K562 (cell line): ENCODE data around the gene FOXJ2. TPM values are rescaled to one million over a fixed set of nuclear protein-coding genes. Genes with fewer than 3 reads are reported as not detected.

ENCODE experiments used
- BHLHE40 ChIP-seq: IDR thresholded peaks from 2 replicates; pipeline ENCODE4 v1.6.1; 2011; ENCODE audit warnings: low read length, improper control_type of control experiment
- BRD4 ChIP-seq: fragments of 200-600 bp; sonication (generic); IDR thresholded peaks from 2 replicates; pipeline ENCODE4 v1.6.1; 2017; ENCODE audit warnings: inconsistent platforms
- CBFB ChIP-seq: sonication (generic); formaldehyde crosslinking; IDR thresholded peaks from 2 replicates; pipeline ENCODE4 v1.4.0; 2020; ENCODE audit warnings: mild to moderate bottlenecking, missing genetic modification reagents
- CHCHD3 ChIP-seq: fragments of 250-450 bp; sonication (Bioruptor Pico); IDR thresholded peaks from 2 replicates; pipeline ENCODE4 v2.1.2; 2022; ENCODE audit warnings: mild to moderate bottlenecking
- CXXC5 ChIP-seq: fragments of 250-450 bp; sonication (Bioruptor Pico); IDR thresholded peaks from 2 replicates; pipeline ENCODE4 v1.8.0; 2022; ENCODE audit warnings: inconsistent platforms, mild to moderate bottlenecking, moderate library complexity
- DLX4 ChIP-seq: fragments of 250-450 bp; sonication (Bioruptor Pico); IDR thresholded peaks from 2 replicates; pipeline ENCODE4 v1.6.1; 2021; ENCODE audit warnings: mild to moderate bottlenecking
- EP400 ChIP-seq: fragments of 450-650 bp; IDR thresholded peaks from 2 replicates; pipeline ENCODE4 v1.6.1; 2017; ENCODE audit warnings: antibody characterized with exemption, mild to moderate bottlenecking, moderate library complexity
- JUN ChIP-seq, 2 experiments: sonication (generic) in 1 of 2; formaldehyde crosslinking in 1 of 2; IDR thresholded peaks; 2 replicates each; pipeline versions ENCODE4 v1.6.1 to v1.8.0; 2012 to 2022; ENCODE audit warnings: borderline replicate concordance in 2 of 2, mild to moderate bottlenecking in 2 of 2, improper control_type of control experiment in 1 of 2, low read depth in 1 of 2, low read length in 1 of 2, missing genetic modification reagents in 1 of 2
- MAX ChIP-seq: sonication (generic); formaldehyde crosslinking; IDR thresholded peaks from 2 replicates; pipeline ENCODE4 v1.9.0; 2022; ENCODE audit warnings: mild to moderate bottlenecking, missing genetic modification reagents
- MEF2A ChIP-seq: IDR thresholded peaks from 2 replicates; pipeline ENCODE4 v1.6.1; 2011; ENCODE audit warnings: low read depth, mild to moderate bottlenecking, low read length, moderate library complexity; ENCODE audit not compliant: control insufficient read depth
- MEIS2 ChIP-seq: fragments of 450-650 bp; IDR thresholded peaks from 2 replicates; pipeline ENCODE4 v1.6.1; 2014; ENCODE audit warnings: mild to moderate bottlenecking; ENCODE audit not compliant: partially characterized antibody
- MTA2 ChIP-seq: fragments of 450-650 bp; IDR thresholded peaks from 2 replicates; pipeline ENCODE4 v1.6.1; 2016; ENCODE audit warnings: low read depth
- NBN ChIP-seq: fragments of 450-650 bp; IDR thresholded peaks from 2 replicates; pipeline ENCODE4 v1.6.1; 2016; ENCODE audit warnings: low read depth, mild to moderate bottlenecking
- NUFIP1 ChIP-seq: fragments of 450-650 bp; IDR thresholded peaks from 2 replicates; pipeline ENCODE4 v1.6.1; 2018; ENCODE audit not compliant: partially characterized antibody
- PCBP1 ChIP-seq: fragments of 200-400 bp; formaldehyde crosslinking; IDR thresholded peaks from 2 replicates; pipeline ENCODE4 v1.6.1; 2018; ENCODE audit warnings: mild to moderate bottlenecking, low read depth, low read length; ENCODE audit not compliant: poor library complexity, severe bottlenecking
- PCBP2 ChIP-seq: fragments of 200-400 bp; formaldehyde crosslinking; IDR thresholded peaks from 2 replicates; pipeline ENCODE4 v1.6.1; 2018; ENCODE audit warnings: low read length, low read depth, mild to moderate bottlenecking, moderate library complexity; ENCODE audit not compliant: poor library complexity, severe bottlenecking
- POLR2A ChIP-seq: fragments of 450-650 bp; conservative IDR thresholded peaks from 2 replicates; pipeline ENCODE4 v1.6.1; 2016
- RAD51 ChIP-seq: fragments of 450-650 bp; IDR thresholded peaks from 2 replicates; pipeline ENCODE4 v1.7.1; 2016; ENCODE audit warnings: low read depth, mild to moderate bottlenecking, borderline replicate concordance
- SMAD1 ChIP-seq: fragments of 150-350 bp; IDR thresholded peaks from 2 replicates; pipeline ENCODE4 v1.6.1; 2014; ENCODE audit warnings: low read length, low read depth; ENCODE audit not compliant: partially characterized antibody
- SMARCE1 ChIP-seq: fragments of 450-650 bp; IDR thresholded peaks from 2 replicates; pipeline ENCODE4 v1.7.1; 2016; ENCODE audit warnings: mild to moderate bottlenecking
- SMC3 ChIP-seq: conservative IDR thresholded peaks from 2 replicates; pipeline ENCODE4 v1.6.1; 2011; ENCODE audit warnings: low read depth, low read length, improper control_type of control experiment; ENCODE audit not compliant: insufficient read depth
- THRAP3 ChIP-seq: fragments of 450-650 bp; IDR thresholded peaks from 2 replicates; pipeline ENCODE4 v1.6.1; 2016; ENCODE audit warnings: mild to moderate bottlenecking, inconsistent platforms, borderline replicate concordance
- VEZF1 ChIP-seq: fragments of 200-800 bp; sonication (Bioruptor generic); IDR thresholded peaks from 2 replicates; pipeline ENCODE4 v1.6.1; 2017; ENCODE audit warnings: missing genetic modification characterization, missing compliant biosample characterization
- ZBTB12 ChIP-seq: fragments of 250-450 bp; sonication (Bioruptor Pico); IDR thresholded peaks from 2 replicates; pipeline ENCODE4 v1.4.0; 2020
- ZC3H8 ChIP-seq: fragments of 450-650 bp; IDR thresholded peaks from 2 replicates; pipeline ENCODE4 v1.6.1; 2017
- ZNF224 ChIP-seq: sonication (generic); formaldehyde crosslinking; IDR thresholded peaks from 2 replicates; pipeline ENCODE4 v1.8.0; 2022; ENCODE audit warnings: mild to moderate bottlenecking, missing genetic modification reagents
- ZNF274 ChIP-seq: IDR thresholded peaks from 2 replicates; pipeline ENCODE4 v1.6.1; 2011; ENCODE audit warnings: low read depth, mild to moderate bottlenecking, low read length, moderate library complexity, borderline replicate concordance
- ZNF717 ChIP-seq: fragments of 250-450 bp; sonication (Bioruptor Pico); IDR thresholded peaks from 2 replicates; pipeline ENCODE4 v1.5.0; 2021
- polyA plus RNA-seq, 8 experiments: library from polyadenylated mRNA; depleted of rRNA in 4 of 8; stranded (reverse) in 5 of 8; unstranded in 3 of 8; fragments of >200 nt; fragmentation: Nextera tagmentation in 2 of 8; fragmentation: Illumina TruSeq in 1 of 8; extraction: Ambion mirVana in 2 of 8; extraction: Trizol in 1 of 8; gene quantifications; 2 replicates each; pipeline versions ENCODE4 v1.2.1 to v1.2.3, GENCODE V29; 2011 to 2014; ENCODE audit warnings: inconsistent platforms in 1 of 8, missing spikeins in 1 of 8
- total RNA-seq, 7 experiments: library from RNA; depleted of rRNA in 6 of 7; stranded (reverse); fragments of >200 nt in 6 of 7; fragmentation: Illumina TruSeq in 2 of 7; extraction: Trizol in 2 of 7; gene quantifications; 2 replicates each; pipeline versions ENCODE4 v1.2.1 to v1.2.3, GENCODE V29; 2011 to 2021; ENCODE audit warnings: low replicate concordance in 1 of 7

Gene FOXJ2
- total and polyA plus RNA-seq, 9 of the 15 experiments (the other 6 are each of a cell fraction or from before 2014, with no cell fraction given) = 1.0 to 7.5 (median 2.4) TPM

GRCh38 chr12:8026291-8026900 is 6.1 kb upstream of the FOXJ2 start (continued):
- TF ChIP-seq DLX4 = no peak
- TF ChIP-seq BHLHE40 = peak; percentile 53
- TF ChIP-seq BRD4 = no peak
- TF ChIP-seq ZNF224 = no peak
- no peak for TF ChIP-seq SMC3
- no peak for TF ChIP-seq SMARCE1
- no peak for TF ChIP-seq MAX (CRISPR knock-in tag)
- TF ChIP-seq MEF2A = no peak
- TF ChIP-seq JUN (IDR thresholded peaks at IDR 0.05; ENCODE audit: borderline replicate concordance, low read depth, low read length) = no peak
- no peak for TF ChIP-seq JUN (CRISPR knock-in tag; IDR thresholded peaks at IDR 0.05; ENCODE audit: borderline replicate concordance)
- 0 out of 2 replicates have a peak, but pooled peaks have one; percentile 31 for TF ChIP-seq VEZF1 (CRISPR knock-in tag)
- TF ChIP-seq PCBP2 = no peak
- no peak for TF ChIP-seq RAD51
- TF ChIP-seq PCBP1 = no peak
- TF ChIP-seq ZNF717 = no peak
- no peak for TF ChIP-seq ZNF274
- TF ChIP-seq ZC3H8 = no peak
- TF ChIP-seq SMAD1 = no peak
- TF ChIP-seq MEIS2 = peak; percentile 83
- peak; percentile 31; the same call in 1 of the 2 replicates for TF ChIP-seq CXXC5 (CRISPR knock-in tag)
- peak; percentile 71 for TF ChIP-seq ZBTB12 (CRISPR knock-in tag)
- TF ChIP-seq POLR2A = peak; percentile 80
- TF ChIP-seq NBN = no peak
- TF ChIP-seq CHCHD3 (CRISPR knock-in tag) = no peak
- no peak for TF ChIP-seq THRAP3
- no peak for TF ChIP-seq NUFIP1
- TF ChIP-seq CBFB = no peak
- no peak for TF ChIP-seq MTA2
- TF ChIP-seq EP400 = 0 out of 2 replicates have a peak, but pooled peaks have one; percentile 53
